SK-N-SH (cell line): ENCODE measurements around the gene B3GNT7. TPM values are rescaled to one million over a fixed set of nuclear protein-coding genes. Genes with fewer than 3 reads are reported as not detected.

Experiments used
- CTCF ChIA-PET: fragments of 300-600, 350-600 bp; formaldehyde crosslinking; extraction: SDS; loops from one replicate; lab custom pipeline; 2021; lab: Yijun Ruan, JAX
- POLR2A ChIA-PET: fragments of 350-600 bp; sonication (Branson Sonifier 250); formaldehyde crosslinking; extraction: SDS; loops from one replicate; lab custom pipeline; 2020; ENCODE audit warnings: antibody characterized with exemption, inconsistent platforms; lab: Yijun Ruan, JAX
- DNase-seq: peaks from one replicate; pipeline ENCODE4 v3.0.0; 2012
- H2AFZ ChIP-seq: fragments of 200-600 bp; sonication (generic); 2 replicates; pipeline ENCODE4 v1.8.1; 2016; ENCODE audit warnings: antibody characterized with exemption, mild to moderate bottlenecking, low read depth
- H3F3A ChIP-seq: fragments of 200-600 bp; sonication (generic); replicated peaks from 2 replicates; pipeline ENCODE3; 2016; ENCODE audit warnings: antibody characterized with exemption, mild to moderate bottlenecking; ENCODE audit not compliant: insufficient read depth
- H3K27ac ChIP-seq, 2 experiments: fragments of 200-500 bp in 1 of 2; fragments of 200-600 bp in 1 of 2; sonication (Bioruptor generic) in 1 of 2; sonication (generic), shearing (Covaris generic) in 1 of 2; 2 replicates each; pipeline versions ENCODE4 v1.5.1 to v1.6.1; 2014 to 2016; ENCODE audit warnings: low read depth in 2 of 2, inconsistent platforms in 1 of 2, low read length in 1 of 2, mild to moderate bottlenecking in 1 of 2, mixed read lengths in 1 of 2
- H3K27me3 ChIP-seq: fragments of 200-600 bp; sonication (generic), shearing (Covaris generic); 2 replicates; pipeline ENCODE4 v1.6.1; 2016; ENCODE audit warnings: mixed run types; ENCODE audit not compliant: insufficient read depth
- H3K36me3 ChIP-seq, 2 experiments: fragments of 200-500 bp in 1 of 2; fragments of 200-600 bp in 1 of 2; sonication (Bioruptor generic) in 1 of 2; sonication (generic) in 1 of 2; replicated peaks in 1 of 2; 2 replicates each; pipeline versions ENCODE3 to v1.5.1; 2014 to 2016; ENCODE audit warnings: low read length in 1 of 2, mild to moderate bottlenecking in 1 of 2; ENCODE audit not compliant: insufficient read depth in 2 of 2, control insufficient read depth in 1 of 2
- H3K4me1 ChIP-seq, 2 experiments: fragments of 200-500 bp in 1 of 2; fragments of 200-600 bp in 1 of 2; sonication (Bioruptor generic) in 1 of 2; sonication (generic), shearing (Covaris generic) in 1 of 2; 2 replicates each; pipeline versions ENCODE4 v1.5.1 to v1.6.1; 2014 to 2016; ENCODE audit warnings: low read depth in 1 of 2, low read length in 1 of 2, mixed run types in 1 of 2; ENCODE audit not compliant: insufficient read depth in 2 of 2, control insufficient read depth in 1 of 2
- H3K4me2 ChIP-seq: fragments of 200-600 bp; sonication (generic), shearing (Covaris generic); 2 replicates; pipeline ENCODE4 v1.6.1; 2017; ENCODE audit warnings: mixed run types
- H3K4me3 ChIP-seq, 2 experiments: fragments of 200-500 bp in 1 of 2; fragments of 200-600 bp in 1 of 2; sonication (Bioruptor generic) in 1 of 2; sonication (generic), shearing (Covaris generic) in 1 of 2; 2 replicates each; pipeline versions ENCODE4 v1.5.1 to v1.8.1; 2014 to 2016; ENCODE audit warnings: low read depth in 2 of 2, inconsistent platforms in 1 of 2, low read length in 1 of 2, mild to moderate bottlenecking in 1 of 2, mixed read lengths in 1 of 2, moderate library complexity in 1 of 2
- H3K79me2 ChIP-seq: fragments of 200-600 bp; sonication (generic); 2 replicates; pipeline ENCODE4 v1.8.1; 2017; ENCODE audit warnings: mild to moderate bottlenecking; ENCODE audit not compliant: insufficient read depth
- H3K9ac ChIP-seq: fragments of 200-600 bp; sonication (generic); 2 replicates; pipeline ENCODE4 v1.6.1; 2017; ENCODE audit warnings: mixed run types
- H3K9me2 ChIP-seq: fragments of 200-600 bp; sonication (generic); 2 replicates; pipeline ENCODE4 v1.6.1; 2017; ENCODE audit warnings: mixed run types
- H3K9me3 ChIP-seq: fragments of 200-600 bp; sonication (generic); 2 replicates; pipeline ENCODE4 v1.6.1; 2017; ENCODE audit warnings: mixed run types, mild to moderate bottlenecking, moderate library complexity
- H4K20me1 ChIP-seq: fragments of 200-600 bp; sonication (generic); 2 replicates; pipeline ENCODE4 v1.6.1; 2017; ENCODE audit warnings: mild to moderate bottlenecking, mixed run types; ENCODE audit not compliant: insufficient read depth
- ELF1 ChIP-seq: IDR thresholded peaks from 2 replicates; pipeline ENCODE4 v1.4.0; 2012
- EP300 ChIP-seq, 2 experiments: IDR thresholded peaks; 2 replicates each; pipeline versions ENCODE4 v1.4.0 to v1.6.1; 2012; ENCODE audit warnings: borderline replicate concordance in 1 of 2, low read depth in 1 of 2, low read length in 1 of 2
- FOXM1 ChIP-seq: IDR thresholded peaks from 2 replicates; pipeline ENCODE4 v1.4.0; 2012; ENCODE audit warnings: low read depth, mild to moderate bottlenecking
- GATA2 ChIP-seq: sonication (generic); formaldehyde crosslinking; IDR thresholded peaks from 2 replicates; pipeline ENCODE4 v1.5.0; 2020; ENCODE audit warnings: mild to moderate bottlenecking, missing genetic modification reagents
- MEF2A ChIP-seq: IDR thresholded peaks from 2 replicates; pipeline ENCODE4 v1.4.0; 2012; ENCODE audit warnings: low read depth, borderline replicate concordance
- MXI1 ChIP-seq: IDR thresholded peaks from 2 replicates; pipeline ENCODE4 v1.6.1; 2012; ENCODE audit warnings: mild to moderate bottlenecking, low read depth, low read length, improper control_type of control experiment
- NFIC ChIP-seq: IDR thresholded peaks from 2 replicates; pipeline ENCODE4 v1.4.0; 2012; ENCODE audit warnings: borderline replicate concordance
- NRF1 ChIP-seq: IDR thresholded peaks from 2 replicates; pipeline ENCODE4 v1.6.1; 2012; ENCODE audit warnings: low read depth, mild to moderate bottlenecking, low read length
- POLR2AphosphoS5 ChIP-seq: IDR thresholded peaks from 2 replicates; pipeline ENCODE4 v1.6.1; 2012; ENCODE audit warnings: low read depth, low read length
- RXRA ChIP-seq: IDR thresholded peaks from 2 replicates; pipeline ENCODE4 v1.4.0; 2012; ENCODE audit warnings: low read depth, mild to moderate bottlenecking, borderline replicate concordance
- SIN3A ChIP-seq: IDR thresholded peaks from 2 replicates; pipeline ENCODE4 v1.6.1; 2012; ENCODE audit warnings: low read depth, mild to moderate bottlenecking, low read length, moderate library complexity, borderline replicate concordance
- SMC3 ChIP-seq: IDR thresholded peaks from 2 replicates; pipeline ENCODE4 v1.6.1; 2012; ENCODE audit warnings: low read depth, low read length, improper control_type of control experiment
- WGBS: methylation state at CpG from one replicate; pipeline ENCODE4 v1.1.6; 2017; ENCODE audit warnings: low lambda C conversion rate; 5-methylcytosine and 5-hydroxymethylcytosine counted together
- polyA plus RNA-seq, 3 experiments: library from polyadenylated mRNA; depleted of rRNA; stranded (reverse); fragments of >200 nt; gene quantifications; 2 replicates each; pipeline ENCODE4 v1.2.3, GENCODE V29; 2012
- TF ChIP-seq, protein P1 (sequence below): IDR thresholded peaks from 2 replicates; pipeline ENCODE4 v1.4.0; 2012; ENCODE audit warnings: low read depth, borderline replicate concordance
- TF ChIP-seq, protein P2 (sequence below): IDR thresholded peaks from 2 replicates; pipeline ENCODE4; 2012
- TF ChIP-seq, protein P3 (sequence below): IDR thresholded peaks from 2 replicates; pipeline ENCODE4 v1.4.0; 2012; ENCODE audit warnings: low read depth, borderline replicate concordance
- TF ChIP-seq, protein P4 (sequence below): fragments of 200-600 bp; sonication (generic); IDR thresholded peaks from 2 replicates; pipeline ENCODE4 v1.6.1; 2017; ENCODE audit warnings: antibody characterized with exemption, mild to moderate bottlenecking, moderate library complexity
- TF ChIP-seq, protein P5 (sequence below): IDR thresholded peaks from 2 replicates; pipeline ENCODE4 v1.4.0; 2012; ENCODE audit warnings: low read depth

Gene B3GNT7
- polyA plus RNA-seq, 1 of the 3 experiments (the other 2 are of a cell fraction), result 0.12 TPM

DNA sequence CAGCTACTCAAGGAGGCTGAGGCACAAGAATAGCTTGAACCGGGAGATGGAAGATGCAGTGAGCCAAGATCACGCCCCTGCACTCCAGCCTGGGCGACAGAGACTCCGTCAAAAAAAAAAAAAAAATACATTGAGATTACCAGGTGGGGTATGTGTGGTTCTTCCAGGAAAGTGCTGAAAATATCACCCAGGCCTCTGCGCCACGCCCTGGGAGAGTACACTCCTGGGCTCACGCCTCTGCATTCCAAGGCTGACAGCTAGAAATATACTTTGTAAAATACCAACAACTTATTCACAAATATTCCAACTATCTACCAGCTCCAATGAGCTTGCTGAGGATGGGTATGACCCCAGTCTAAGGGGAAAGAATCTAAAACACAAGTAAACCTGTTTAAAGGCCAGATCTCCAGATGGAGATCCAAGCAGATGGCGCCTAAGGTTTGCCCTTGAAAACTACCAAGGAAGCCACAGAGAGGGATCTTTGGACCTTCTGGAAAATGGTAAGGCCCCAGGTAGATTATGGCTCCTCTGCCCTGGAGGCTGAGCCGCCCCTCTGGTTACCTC is 21.6 kb upstream of the B3GNT7 start:
- Histone ChIP-seq H3F3A (no peaks in the 10 kb centered on the region), H3K36me3 (no peaks in the 10 kb centered on the region), H3K4me1 (peaks cover 0 to 17% of the 10 kb centered on the region in 2 experiments; a peak in 2 of 4 replicates), H2AFZ (no peak overlapping the region), H3K9me3 (no peaks in the 10 kb centered on the region), H3K4me3 (no peak overlapping the region)
- TF ChIP-seq NRF1, result no peak
- TF ChIP-seq SIN3A, result no peak
- no peak for TF ChIP-seq SMC3
- TF ChIP-seq POLR2AphosphoS5, result no peak
- no peak for TF ChIP-seq NFIC
- no peak for TF ChIP-seq MXI1
- TF ChIP-seq RXRA, result no peak
- TF ChIP-seq, protein P1, sequence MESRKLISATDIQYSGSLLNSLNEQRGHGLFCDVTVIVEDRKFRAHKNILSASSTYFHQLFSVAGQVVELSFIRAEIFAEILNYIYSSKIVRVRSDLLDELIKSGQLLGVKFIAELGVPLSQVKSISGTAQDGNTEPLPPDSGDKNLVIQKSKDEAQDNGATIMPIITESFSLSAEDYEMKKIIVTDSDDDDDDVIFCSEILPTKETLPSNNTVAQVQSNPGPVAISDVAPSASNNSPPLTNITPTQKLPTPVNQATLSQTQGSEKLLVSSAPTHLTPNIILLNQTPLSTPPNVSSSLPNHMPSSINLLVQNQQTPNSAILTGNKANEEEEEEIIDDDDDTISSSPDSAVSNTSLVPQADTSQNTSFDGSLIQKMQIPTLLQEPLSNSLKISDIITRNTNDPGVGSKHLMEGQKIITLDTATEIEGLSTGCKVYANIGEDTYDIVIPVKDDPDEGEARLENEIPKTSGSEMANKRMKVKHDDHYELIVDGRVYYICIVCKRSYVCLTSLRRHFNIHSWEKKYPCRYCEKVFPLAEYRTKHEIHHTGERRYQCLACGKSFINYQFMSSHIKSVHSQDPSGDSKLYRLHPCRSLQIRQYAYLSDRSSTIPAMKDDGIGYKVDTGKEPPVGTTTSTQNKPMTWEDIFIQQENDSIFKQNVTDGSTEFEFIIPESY, result no peak
- TF ChIP-seq, protein P2, sequence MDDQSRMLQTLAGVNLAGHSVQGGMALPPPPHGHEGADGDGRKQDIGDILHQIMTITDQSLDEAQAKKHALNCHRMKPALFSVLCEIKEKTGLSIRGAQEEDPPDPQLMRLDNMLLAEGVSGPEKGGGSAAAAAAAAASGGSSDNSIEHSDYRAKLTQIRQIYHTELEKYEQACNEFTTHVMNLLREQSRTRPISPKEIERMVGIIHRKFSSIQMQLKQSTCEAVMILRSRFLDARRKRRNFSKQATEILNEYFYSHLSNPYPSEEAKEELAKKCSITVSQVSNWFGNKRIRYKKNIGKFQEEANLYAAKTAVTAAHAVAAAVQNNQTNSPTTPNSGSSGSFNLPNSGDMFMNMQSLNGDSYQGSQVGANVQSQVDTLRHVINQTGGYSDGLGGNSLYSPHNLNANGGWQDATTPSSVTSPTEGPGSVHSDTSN, result no peak
- TF ChIP-seq, all 33 proteins: peak for 0
- CTCF ChIA-PET, result interaction anchor here (0.8 to 2.0 kb wide), 7 partner anchors 15 to 77 kb away, joined by 3 to 8 read pairs (median 4); no protein-coding TSS in a partner anchor
- H3K27ac ChIP-seq, result no peak overlapping the region
- no peaks in the 10 kb centered on the region for H3K79me2 ChIP-seq
- no peaks in the 10 kb centered on the region for H4K20me1 ChIP-seq
- H3K9ac ChIP-seq, result no peak overlapping the region
- POLR2A ChIA-PET, result no interaction called here
- H3K4me2 ChIP-seq, result no peak overlapping the region
- WGBS, result 93% methylated on average over 9 of the region's 9 CpGs
- H3K9me2 ChIP-seq, result no peaks in the 10 kb centered on the region
- no peak for DNase-seq
- no peaks in the 10 kb centered on the region for H3K27me3 ChIP-seq

DNA sequence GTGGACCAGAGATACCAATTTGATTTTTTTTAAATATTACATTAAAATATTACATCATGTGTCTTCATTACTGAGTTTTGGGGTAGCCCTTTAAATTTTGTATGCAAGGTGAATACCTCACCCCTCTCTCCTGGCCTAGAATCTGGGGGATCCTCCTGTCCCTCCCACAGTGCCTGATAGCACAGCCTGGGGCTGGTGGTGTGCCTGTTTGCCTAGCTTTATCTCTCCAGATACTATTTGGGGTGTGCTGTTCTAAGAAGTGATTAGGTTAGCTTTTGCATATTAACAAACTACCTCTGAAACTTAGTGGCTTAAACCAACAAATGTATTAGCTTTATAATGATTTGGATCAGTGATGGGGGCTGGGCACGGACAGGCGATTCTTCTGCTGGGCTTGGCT is 20.7 kb upstream of the B3GNT7 start:
- POLR2A ChIA-PET, result no interaction called here
- CTCF ChIA-PET, result interaction anchor here (0.8 to 2.0 kb wide), 6 partner anchors 15 to 78 kb away, joined by 3 to 8 read pairs (median 4); no protein-coding TSS in a partner anchor
- H3K27me3 ChIP-seq, result no peaks in the 10 kb centered on the region
- 83% methylated on average over 2 of the region's 2 CpGs for WGBS
- H3K9ac ChIP-seq, result no peak overlapping the region
- H4K20me1 ChIP-seq, result no peaks in the 10 kb centered on the region
- no peak for DNase-seq
- H3F3A ChIP-seq, result no peaks in the 10 kb centered on the region
- H3K27ac ChIP-seq, result no peak overlapping the region; a peak in 1 of 4 replicates
- H3K79me2 ChIP-seq, result no peaks in the 10 kb centered on the region
- H3K9me3 ChIP-seq, result no peaks in the 10 kb centered on the region
- no peaks in the 10 kb centered on the region for H3K9me2 ChIP-seq
- H3K4me2 ChIP-seq, result no peak overlapping the region
- H3K36me3 ChIP-seq, result no peaks in the 10 kb centered on the region
- no peak overlapping the region for H3K4me3 ChIP-seq
- H2AFZ ChIP-seq, result no peak overlapping the region
- H3K4me1 ChIP-seq, result peaks cover 0 to 17% of the 10 kb centered on the region in 2 experiments; a peak in 2 of 4 replicates
- TF ChIP-seq, protein P3, sequence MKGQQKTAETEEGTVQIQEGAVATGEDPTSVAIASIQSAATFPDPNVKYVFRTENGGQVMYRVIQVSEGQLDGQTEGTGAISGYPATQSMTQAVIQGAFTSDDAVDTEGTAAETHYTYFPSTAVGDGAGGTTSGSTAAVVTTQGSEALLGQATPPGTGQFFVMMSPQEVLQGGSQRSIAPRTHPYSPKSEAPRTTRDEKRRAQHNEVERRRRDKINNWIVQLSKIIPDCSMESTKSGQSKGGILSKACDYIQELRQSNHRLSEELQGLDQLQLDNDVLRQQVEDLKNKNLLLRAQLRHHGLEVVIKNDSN, result no peak
- TF ChIP-seq, protein P1, result no peak
- TF ChIP-seq NFIC, result no peak
- no peak for TF ChIP-seq SIN3A
- TF ChIP-seq, protein P4, sequence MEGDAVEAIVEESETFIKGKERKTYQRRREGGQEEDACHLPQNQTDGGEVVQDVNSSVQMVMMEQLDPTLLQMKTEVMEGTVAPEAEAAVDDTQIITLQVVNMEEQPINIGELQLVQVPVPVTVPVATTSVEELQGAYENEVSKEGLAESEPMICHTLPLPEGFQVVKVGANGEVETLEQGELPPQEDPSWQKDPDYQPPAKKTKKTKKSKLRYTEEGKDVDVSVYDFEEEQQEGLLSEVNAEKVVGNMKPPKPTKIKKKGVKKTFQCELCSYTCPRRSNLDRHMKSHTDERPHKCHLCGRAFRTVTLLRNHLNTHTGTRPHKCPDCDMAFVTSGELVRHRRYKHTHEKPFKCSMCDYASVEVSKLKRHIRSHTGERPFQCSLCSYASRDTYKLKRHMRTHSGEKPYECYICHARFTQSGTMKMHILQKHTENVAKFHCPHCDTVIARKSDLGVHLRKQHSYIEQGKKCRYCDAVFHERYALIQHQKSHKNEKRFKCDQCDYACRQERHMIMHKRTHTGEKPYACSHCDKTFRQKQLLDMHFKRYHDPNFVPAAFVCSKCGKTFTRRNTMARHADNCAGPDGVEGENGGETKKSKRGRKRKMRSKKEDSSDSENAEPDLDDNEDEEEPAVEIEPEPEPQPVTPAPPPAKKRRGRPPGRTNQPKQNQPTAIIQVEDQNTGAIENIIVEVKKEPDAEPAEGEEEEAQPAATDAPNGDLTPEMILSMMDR, result no peak
- no peak for TF ChIP-seq EP300 (IDR thresholded peaks at IDR 0.05; ENCODE audit: borderline replicate concordance in 1 of 2, low read depth in 1 of 2, low read length in 1 of 2)
- TF ChIP-seq, protein P5, sequence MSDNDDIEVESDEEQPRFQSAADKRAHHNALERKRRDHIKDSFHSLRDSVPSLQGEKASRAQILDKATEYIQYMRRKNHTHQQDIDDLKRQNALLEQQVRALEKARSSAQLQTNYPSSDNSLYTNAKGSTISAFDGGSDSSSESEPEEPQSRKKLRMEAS, result no peak
- TF ChIP-seq ELF1, result no peak
- no peak for TF ChIP-seq FOXM1
- TF ChIP-seq MEF2A, result no peak
- TF ChIP-seq GATA2 (CRISPR knock-in tag), result no peak
- TF ChIP-seq, protein P2, result no peak
